HG02610 (cell line): Measurements from ENCODE around the gene LRRC8B.
"Not testable (repeated sequence)": the region's sequence is repeated elsewhere in the genome, so short reads cannot be mapped to it uniquely, and the experiment has no call there.

Experiments used
- ATAC-seq: cut with Tn5 transposase; IDR thresholded peaks from one replicate; pipeline ENCODE4 v1.9.1; 2021; ENCODE audit warnings: mild to moderate bottlenecking, moderate library complexity; ENCODE audit not compliant: unreplicated experiment

Gene LRRC8B

DNA sequence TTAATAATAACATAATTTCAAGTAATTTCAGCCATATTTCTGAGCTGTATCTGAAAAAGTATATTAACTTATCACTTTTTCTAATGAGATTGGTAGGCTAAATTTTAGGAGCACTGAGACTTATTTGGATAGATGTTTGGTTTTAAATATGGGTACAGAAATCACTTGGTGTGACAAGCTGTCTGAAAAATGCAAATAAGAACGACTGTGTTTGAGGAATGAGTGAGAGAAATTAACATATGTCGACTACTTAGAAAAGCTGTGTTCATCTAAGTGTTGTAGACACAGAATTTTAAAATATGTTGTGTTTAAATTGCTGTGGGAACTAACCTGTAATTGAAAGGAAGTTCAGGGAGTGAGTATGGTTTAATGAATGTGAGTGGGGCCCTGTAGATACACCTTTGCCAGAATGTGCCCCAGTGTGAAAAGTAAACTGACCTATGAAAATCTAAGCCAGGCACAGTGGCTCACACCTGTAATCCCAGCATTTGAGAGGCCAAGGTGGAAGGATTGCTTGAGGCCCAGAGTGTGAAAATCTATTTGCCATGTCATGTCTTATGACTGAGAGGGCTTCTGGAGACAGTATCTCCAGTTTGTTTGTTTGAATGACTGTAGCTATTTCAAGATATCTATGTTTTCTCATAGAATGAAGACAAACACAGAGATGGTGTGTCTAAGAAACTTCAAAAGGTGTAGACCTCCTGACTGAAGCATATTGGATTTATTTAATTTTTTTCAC lies 54.5 kb downstream of the LRRC8B start:
- no peak for ATAC-seq

- no peak for ATAC-seq
These were observed 55.4 kb downstream of the LRRC8B start for GRCh38 chr1:89580036-89580435.

DNA sequence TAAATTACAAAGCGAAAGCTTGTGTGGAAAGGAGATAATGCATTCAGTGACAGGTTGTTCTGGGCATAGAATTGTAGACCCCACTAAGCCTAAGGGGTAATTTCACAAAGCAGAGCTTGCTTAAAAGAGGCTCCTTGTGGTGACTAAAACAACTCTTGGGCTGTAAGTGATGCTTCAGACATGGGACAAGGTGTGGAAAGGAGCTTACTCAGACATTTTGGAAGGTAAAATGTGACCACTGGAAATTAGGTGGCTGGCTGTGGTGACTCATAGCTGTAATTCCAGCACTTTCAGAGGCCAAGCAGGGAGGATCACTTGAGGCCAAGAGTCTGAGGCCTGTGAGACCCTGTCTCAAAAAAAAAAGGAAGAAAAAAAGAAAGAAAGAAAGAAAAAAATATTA lies 57.2 kb downstream of the LRRC8B start:
- no peak for ATAC-seq

DNA sequence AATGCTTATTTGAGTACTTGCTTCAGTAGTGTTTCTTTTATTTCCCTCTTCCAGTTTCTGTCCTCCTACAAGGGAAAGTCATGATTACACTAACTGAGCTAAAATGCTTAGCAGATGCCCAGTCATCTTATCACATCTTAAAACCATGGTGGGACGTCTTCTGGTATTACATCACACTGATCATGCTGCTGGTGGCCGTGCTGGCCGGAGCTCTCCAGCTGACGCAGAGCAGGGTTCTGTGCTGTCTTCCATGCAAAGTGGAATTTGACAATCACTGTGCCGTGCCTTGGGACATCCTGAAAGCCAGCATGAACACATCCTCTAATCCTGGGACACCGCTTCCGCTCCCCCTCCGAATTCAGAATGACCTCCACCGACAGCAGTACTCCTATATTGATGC lies 57.9 kb downstream of the LRRC8B start:
- ATAC-seq, result no peak

GRCh38 chr1:89584211-89584610 lies 59.6 kb downstream of the LRRC8B start:
- ATAC-seq, result no peak

- ATAC-seq, result no peak
These were observed 60.2 kb downstream of the LRRC8B start for GRCh38 chr1:89584781-89585180.

GRCh38 chr1:89587729-89588161 lies 63.1 kb downstream of the LRRC8B start:
- ATAC-seq, result no peak

DNA sequence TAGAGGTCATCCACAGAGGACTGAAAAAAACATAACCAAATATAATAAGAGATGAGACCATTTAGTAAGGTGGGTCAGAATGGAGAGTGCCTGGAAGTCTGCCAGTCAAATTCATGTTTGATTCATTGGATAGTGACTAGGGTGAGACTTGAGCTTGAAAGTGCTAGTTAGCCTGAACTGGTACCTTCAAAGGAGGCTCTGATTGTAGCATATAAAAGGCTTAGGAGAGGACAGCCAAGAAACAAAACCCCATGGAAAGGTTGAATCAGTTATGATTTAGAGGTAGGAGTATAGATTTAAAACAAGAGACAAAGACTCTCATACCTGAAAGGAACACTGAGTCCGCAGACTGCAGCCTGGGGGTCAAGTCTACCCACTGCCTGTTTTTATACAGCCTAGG lies 63.9 kb downstream of the LRRC8B start:
- ATAC-seq, result no peak

DNA sequence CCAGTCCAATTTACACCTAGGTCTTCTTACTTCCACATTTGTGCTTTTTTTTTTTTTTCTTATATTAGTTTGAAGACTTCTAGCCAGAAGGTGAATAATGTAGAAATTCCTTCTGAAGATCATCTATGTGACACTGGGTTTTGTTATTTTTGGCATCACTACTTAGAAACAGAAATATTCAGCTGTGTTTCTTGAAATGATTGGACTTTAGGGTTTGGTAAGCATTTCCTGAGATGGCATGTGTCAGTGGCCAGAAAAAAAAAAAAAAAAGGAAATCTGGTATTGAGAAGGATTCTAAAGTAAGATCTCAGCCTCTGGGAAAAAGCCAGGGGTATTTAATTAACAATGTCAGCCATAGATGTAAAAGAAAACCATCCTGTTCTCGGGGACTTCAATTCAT lies 64.9 kb downstream of the LRRC8B start:
- ATAC-seq, result no peak

DNA sequence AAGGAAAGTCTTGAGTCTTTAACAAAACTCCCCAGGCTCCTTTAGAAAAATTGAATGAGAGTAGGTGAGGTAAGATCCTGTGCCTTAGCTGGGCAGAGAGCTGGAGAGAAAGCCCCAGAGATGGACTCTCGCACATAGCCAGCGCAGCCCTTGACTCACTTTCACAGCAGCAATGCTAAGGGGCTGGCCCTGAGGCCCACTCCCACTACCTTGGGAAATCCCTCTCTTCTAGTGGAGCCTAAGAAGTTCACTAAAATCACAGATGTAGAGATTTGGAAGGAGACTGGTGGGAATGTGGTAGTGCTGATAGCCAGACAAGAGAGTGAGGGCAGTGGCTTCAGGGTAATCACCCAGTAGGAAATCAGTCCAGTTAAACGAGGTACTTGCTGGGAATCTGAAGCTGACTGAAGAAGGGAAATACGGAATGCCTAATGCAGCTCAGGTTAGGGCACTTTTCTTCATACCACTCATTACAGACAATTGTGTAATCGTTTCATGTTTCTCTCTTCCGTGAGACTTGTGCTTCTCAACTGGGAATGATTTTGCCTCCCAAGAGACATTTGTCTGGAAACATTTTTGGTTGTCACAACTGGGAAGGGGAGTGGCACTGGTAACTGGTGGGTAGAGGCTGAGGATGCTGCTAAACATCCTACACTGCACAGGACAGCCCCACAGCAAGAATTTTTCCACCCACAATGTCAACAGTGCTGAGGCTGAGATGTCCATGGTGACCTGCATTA lies 65.9 kb downstream of the LRRC8B start:
- no peak for ATAC-seq

DNA sequence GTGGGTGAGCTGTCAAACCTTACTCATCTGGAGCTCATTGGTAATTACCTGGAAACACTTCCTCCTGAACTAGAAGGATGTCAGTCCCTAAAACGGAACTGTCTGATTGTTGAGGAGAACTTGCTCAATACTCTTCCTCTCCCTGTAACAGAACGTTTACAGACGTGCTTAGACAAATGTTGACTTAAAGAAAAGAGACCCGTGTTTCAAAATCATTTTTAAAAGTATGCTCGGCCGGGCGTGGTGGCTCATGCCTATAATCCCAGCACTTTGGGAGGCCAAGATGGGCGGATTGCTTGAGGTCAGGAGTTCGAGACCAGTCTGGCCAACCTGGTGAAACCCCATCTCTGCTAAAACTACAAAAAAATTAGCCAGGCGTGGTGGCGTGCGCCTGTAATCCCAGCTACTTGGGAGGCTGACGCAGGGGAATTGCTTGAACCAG lies 68.3 kb downstream of the LRRC8B start:
- ATAC-seq, result not testable (repeated sequence)

- ATAC-seq, result no peak
These were observed 69.6 kb downstream of the LRRC8B start for GRCh38 chr1:89594096-89594740.

GRCh38 chr1:89596698-89597097 lies 72.1 kb downstream of the LRRC8B start:
- no peak for ATAC-seq

DNA sequence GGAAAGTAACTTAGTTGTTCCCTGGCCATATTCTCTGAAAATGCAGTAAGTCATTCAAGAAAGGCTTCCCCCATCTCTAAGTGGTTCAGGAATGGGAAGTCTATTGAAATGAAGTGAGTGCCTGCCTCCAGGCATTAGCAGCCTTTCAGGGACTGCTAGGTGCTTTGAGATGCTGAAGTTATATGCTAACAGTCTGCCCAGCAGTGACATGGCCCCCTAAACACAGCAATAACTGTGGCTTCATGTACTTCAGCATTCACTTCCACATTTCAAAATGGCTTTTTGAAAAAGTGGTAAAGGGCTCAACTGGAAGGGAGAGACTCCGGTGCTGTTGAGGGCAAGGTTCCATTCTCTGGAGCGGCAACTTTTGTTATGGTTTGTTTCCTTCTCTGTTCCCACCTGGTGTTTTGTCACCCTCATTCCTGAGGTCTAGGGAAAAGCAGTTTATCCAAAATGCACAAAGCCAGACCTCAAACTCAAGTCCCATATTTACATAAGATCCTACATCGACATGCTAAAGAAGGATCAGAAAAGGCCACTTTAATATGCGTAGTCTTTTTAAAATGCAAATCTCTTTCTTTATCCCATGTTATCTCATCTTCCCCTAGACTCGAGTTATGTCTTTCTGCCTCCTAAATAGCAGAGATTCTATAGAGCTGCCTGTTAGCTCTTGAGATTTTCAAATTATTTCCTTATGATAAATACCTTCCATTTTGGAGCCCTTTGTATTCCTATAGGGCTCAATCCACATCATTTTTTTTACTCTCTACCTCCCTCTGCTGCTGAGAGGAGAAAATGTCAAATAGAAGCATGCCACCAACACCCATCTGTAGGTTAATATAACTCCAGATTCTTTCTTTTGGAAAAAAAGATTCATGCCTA lies 74.1 kb downstream of the LRRC8B start:
- ATAC-seq, result peak; percentile 52

- ATAC-seq, result no peak
These were observed 74.7 kb downstream of the LRRC8B start for GRCh38 chr1:89599332-89599630.

GRCh38 chr1:89600451-89601224 lies 76.0 kb downstream of the LRRC8B start:
- peak; percentile 53 for ATAC-seq

GRCh38 chr1:89602871-89603404 lies 78.3 kb downstream of the LRRC8B start:
- ATAC-seq, result no peak

DNA sequence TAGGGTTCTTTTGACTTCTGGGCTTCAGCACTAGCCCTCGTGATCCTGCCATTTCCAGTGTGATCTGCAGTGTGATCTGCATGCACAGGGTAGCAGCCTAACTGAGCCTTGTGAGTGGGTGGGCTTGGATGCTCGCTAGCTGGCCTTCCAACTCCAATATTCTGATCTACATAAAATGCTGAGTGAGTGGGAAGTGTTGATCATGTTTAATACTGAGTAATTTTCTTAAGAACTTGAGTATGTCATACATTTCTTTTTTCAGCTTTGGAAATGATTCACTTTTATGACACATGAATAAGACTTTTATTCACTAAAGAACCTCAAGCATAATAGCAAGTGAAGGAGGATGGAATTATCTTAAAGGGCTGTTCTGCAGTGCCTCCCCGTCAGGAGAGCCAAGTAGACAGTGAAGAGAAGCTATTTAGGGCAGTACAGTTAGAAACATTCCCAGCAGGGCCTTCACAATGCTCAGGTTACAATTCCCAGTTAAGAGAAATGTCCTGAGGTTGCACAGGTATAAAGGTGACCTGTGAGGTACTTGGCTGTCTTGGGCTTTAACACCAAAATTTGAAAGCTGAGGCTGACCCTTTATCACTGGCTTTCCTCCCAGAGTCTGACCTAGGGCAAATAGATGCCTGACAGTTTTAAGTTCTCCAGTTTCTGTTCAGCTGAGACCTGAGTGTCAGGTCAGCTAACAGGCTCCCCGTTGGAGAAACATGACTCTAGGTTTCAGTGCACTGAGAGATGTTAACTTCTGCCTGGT lies 79.2 kb downstream of the LRRC8B start:
- no peak for ATAC-seq

- ATAC-seq, result no peak
These were observed 79.7 kb downstream of the LRRC8B start for GRCh38 chr1:89604414-89604735.
